ENCODE data around the gene LSM14A. TPM values are rescaled to one million over a fixed set of nuclear protein-coding genes. Genes with fewer than 3 reads are reported as not detected.

LSM14A gene
- total RNA-seq, 1 experiment from 2014 or later, result 161 TPM

- TF ChIP-seq ATF6 (CRISPR knock-in tag; IDR thresholded peaks at IDR 0.05) (no peak), ZBTB43 (CRISPR knock-in tag; IDR thresholded peaks at IDR 0.05) (no peak; the same call in 1 of the 2 replicates), E2F5 (CRISPR knock-in tag; IDR thresholded peaks at IDR 0.05) (no peak), TCF7 (CRISPR knock-in tag; IDR thresholded peaks at IDR 0.05; ENCODE audit: low read depth) (0 out of 2 replicates have a peak, but pooled peaks have one; percentile 78), HMGA2 (CRISPR knock-in tag; IDR thresholded peaks at IDR 0.05) (0 out of 2 replicates have a peak, but pooled peaks have one; percentile 20), ATF3 (CRISPR knock-in tag; conservative IDR thresholded peaks at IDR 0.05) (no peak), MAX (CRISPR knock-in tag; IDR thresholded peaks at IDR 0.05) (peak; percentile 85), NR2C2 (CRISPR knock-in tag; IDR thresholded peaks at IDR 0.05) (no peak), NFYB (CRISPR knock-in tag; conservative IDR thresholded peaks at IDR 0.05; ENCODE audit: low read depth) (peak; percentile 36), ARID4B (CRISPR knock-in tag; IDR thresholded peaks at IDR 0.05; ENCODE audit: borderline replicate concordance) (no peak), ATF1 (CRISPR knock-in tag; IDR thresholded peaks at IDR 0.05) (0 out of 2 replicates have a peak, but pooled peaks have one; percentile 12), JUN (CRISPR knock-in tag; IDR thresholded peaks at IDR 0.05) (peak; percentile 65; the same call in 1 of the 2 replicates), EMX1 (CRISPR knock-in tag; IDR thresholded peaks at IDR 0.05) (0 out of 2 replicates have a peak, but pooled peaks have one; percentile 14), GRHL2 (CRISPR knock-in tag; IDR thresholded peaks at IDR 0.05; ENCODE audit: insufficient replicate concordance, severe bottlenecking) (no peak), CREB1 (CRISPR knock-in tag; IDR thresholded peaks at IDR 0.05) (no peak), CTCF (IDR thresholded peaks at IDR 0.05) (no peak), GTF2I (CRISPR knock-in tag; conservative IDR thresholded peaks at IDR 0.05) (no peak), NFE2L1 (CRISPR knock-in tag; IDR thresholded peaks at IDR 0.05) (peak; percentile 79), IRF2 (CRISPR knock-in tag; IDR thresholded peaks at IDR 0.05; ENCODE audit: borderline replicate concordance, low read depth) (0 out of 2 replicates have a peak, but pooled peaks have one; percentile 62), AR (CRISPR knock-in tag; IDR thresholded peaks at IDR 0.05) (no peak), SP1 (CRISPR knock-in tag; conservative IDR thresholded peaks at IDR 0.05) (peak; percentile 70), ZNF138 (CRISPR knock-in tag; conservative IDR thresholded peaks at IDR 0.05) (no peak)
Measured at GRCh38 chr19:34171877-34172660, at the start of gene LSM14A (continued).
